Measurements from ENCODE around the gene AS3MT. TPM values are rescaled to one million over a fixed set of nuclear protein-coding genes. Genes with fewer than 3 reads are reported as not detected.
"Not testable (repeated sequence)": the region's sequence is repeated elsewhere in the genome, so short reads cannot be mapped to it uniquely, and the experiment has no call there.

The AS3MT gene
- total and polyA plus RNA-seq, 8 donors = 0.43 to 7.6 (median 3.9) TPM; not detected in 1

DNA sequence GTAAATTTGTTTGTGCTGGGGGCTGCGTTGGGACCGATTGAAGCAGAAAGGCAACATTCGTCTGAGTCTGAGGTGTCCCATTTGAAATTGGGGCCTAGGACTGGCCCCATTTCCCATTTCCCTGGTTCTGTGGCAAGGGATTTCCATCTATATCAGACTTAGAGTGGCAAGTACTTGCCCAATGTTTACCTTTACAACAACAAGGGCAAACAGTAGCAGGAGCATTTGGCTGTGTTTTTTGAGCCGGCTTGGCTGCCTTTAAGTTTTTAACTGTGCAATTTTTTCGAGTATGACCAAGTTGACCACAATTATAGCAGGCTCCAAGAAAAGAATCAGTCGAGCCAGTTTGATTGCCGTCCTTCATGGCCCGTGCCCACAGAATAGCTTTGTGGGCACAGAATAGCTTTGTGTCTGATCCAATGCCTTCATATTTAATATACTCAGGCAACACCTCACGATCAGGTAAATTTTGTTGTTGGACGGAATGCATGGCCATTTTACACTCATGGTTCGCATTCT lies 27.4 kb upstream of the AS3MT start:
- Histone ChIP-seq H3K4me1 (peaks cover 0 to 10% (median 6%) of the 10 kb centered on the region in 4 donors), H3K27ac (no peak overlapping the region), H3K27me3 (no peaks in the 10 kb centered on the region), H3K4me3 (no peak overlapping the region), H3K9me3 (peaks cover 4 to 21% (median 9%) of the 10 kb centered on the region in 4 donors), H3K36me3 (no peaks in the 10 kb centered on the region)
- intact Hi-C loops (cut with DNase I; ENCODE audit: low total_unique reads) = no loop called here
- WGBS, 5 donors = 49 to 74% (median 64%) methylated on average over 11 of the region's 11 CpGs
- TF ChIP-seq POLR2AphosphoS5 (IDR thresholded peaks at IDR 0.05) (no peak), POLR2A (IDR thresholded peaks at IDR 0.05) (no peak), EP300 (IDR thresholded peaks at IDR 0.05) (no peak)
- TF ChIP-seq, protein P1, sequence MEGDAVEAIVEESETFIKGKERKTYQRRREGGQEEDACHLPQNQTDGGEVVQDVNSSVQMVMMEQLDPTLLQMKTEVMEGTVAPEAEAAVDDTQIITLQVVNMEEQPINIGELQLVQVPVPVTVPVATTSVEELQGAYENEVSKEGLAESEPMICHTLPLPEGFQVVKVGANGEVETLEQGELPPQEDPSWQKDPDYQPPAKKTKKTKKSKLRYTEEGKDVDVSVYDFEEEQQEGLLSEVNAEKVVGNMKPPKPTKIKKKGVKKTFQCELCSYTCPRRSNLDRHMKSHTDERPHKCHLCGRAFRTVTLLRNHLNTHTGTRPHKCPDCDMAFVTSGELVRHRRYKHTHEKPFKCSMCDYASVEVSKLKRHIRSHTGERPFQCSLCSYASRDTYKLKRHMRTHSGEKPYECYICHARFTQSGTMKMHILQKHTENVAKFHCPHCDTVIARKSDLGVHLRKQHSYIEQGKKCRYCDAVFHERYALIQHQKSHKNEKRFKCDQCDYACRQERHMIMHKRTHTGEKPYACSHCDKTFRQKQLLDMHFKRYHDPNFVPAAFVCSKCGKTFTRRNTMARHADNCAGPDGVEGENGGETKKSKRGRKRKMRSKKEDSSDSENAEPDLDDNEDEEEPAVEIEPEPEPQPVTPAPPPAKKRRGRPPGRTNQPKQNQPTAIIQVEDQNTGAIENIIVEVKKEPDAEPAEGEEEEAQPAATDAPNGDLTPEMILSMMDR (IDR thresholded peaks at IDR 0.05) = no peak
- no peak for DNase-seq

DNA sequence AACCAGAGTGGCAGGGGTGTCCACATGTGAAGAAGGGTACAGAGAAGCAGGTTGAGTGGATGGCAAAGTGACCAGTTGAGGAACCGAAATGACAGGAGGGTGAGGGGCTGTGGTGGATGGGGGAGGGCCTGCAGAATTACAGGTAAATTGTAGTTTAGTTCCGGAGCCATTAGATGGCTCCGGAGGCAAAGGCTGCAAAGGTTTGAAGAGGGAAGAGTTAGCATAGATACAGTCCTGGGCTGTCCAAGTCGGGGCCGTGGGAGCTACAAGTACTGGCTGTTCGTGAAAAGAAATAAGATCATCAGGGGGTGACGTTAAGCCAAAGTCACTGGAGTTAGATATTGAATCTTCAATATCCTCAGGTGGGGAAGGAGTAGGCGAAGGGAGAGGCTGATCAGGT lies 26.1 kb upstream of the AS3MT start:
- H3K9me3 ChIP-seq = peaks cover 2 to 15% (median 5%) of the 10 kb centered on the region in 4 donors
- H3K36me3 ChIP-seq; H3K27me3 ChIP-seq; H3K4me1 ChIP-seq; H3K4me3 ChIP-seq; H3K27ac ChIP-seq; DNase-seq; intact Hi-C loops (cut with DNase I; ENCODE audit: low total_unique reads): not testable (repeated sequence)
- WGBS, 5 donors = 54 to 71% (median 65%) methylated on average over 8 of the region's 8 CpGs

GRCh38 chr10:102844190-102844776 lies 25.0 kb upstream of the AS3MT start:
- WGBS, 5 donors = 83 to 91% (median 86%) methylated on average over 6 of the region's 6 CpGs
- H3K9me3 ChIP-seq; H3K36me3 ChIP-seq; H3K4me3 ChIP-seq; DNase-seq; H3K27me3 ChIP-seq; H3K27ac ChIP-seq; intact Hi-C loops (cut with DNase I; ENCODE audit: low total_unique reads); H3K4me1 ChIP-seq: not testable (repeated sequence)

- WGBS, 5 donors = 83 to 93% (median 88%) methylated on average over 9 of the region's 9 CpGs
- H3K4me1 ChIP-seq = peaks cover 0 to 10% (median 2%) of the 10 kb centered on the region in 4 donors
- intact Hi-C loops (cut with DNase I; ENCODE audit: low total_unique reads) = no loop called here
- TF ChIP-seq POLR2A (IDR thresholded peaks at IDR 0.05) = no peak
- TF ChIP-seq POLR2AphosphoS5 (IDR thresholded peaks at IDR 0.05) = no peak
- TF ChIP-seq, protein P1 (IDR thresholded peaks at IDR 0.05) = no peak
- TF ChIP-seq EP300 (IDR thresholded peaks at IDR 0.05) = no peak
- no peak for DNase-seq
- no peaks in the 10 kb centered on the region for H3K36me3 ChIP-seq
- no peak overlapping the region for H3K4me3 ChIP-seq
- H3K9me3 ChIP-seq = peaks cover 0 to 7% (median 0%) of the 10 kb centered on the region in 4 donors
- H3K27ac ChIP-seq = no peak overlapping the region
- no peaks in the 10 kb centered on the region for H3K27me3 ChIP-seq
Measured at GRCh38 chr10:102845352-102845902, 23.8 kb upstream of the AS3MT start.

DNA sequence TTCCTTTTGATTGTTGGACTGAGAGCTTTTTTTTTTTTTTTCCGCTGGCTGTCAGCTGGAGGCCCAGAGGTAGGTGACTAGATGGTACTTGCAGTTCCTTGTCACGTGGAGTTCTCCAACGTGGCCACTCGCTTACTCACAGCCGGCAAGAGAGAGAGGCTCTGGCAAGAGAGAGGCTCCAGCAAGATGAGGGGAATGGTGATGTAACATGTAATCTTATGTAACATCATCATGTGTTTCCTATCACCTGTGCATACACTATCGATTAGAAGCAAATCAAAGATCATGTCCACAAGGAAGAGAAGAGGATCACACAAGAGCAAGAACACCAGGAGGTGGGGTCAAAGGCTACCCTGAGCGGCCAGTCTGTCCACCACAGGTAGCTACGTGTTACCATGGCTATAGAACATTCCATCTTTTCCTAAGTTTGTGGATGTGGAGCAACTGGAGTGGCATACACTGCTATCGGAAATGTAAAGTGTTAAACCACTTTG lies 19.2 kb upstream of the AS3MT start:
- no peak for DNase-seq
- 81 to 85% (median 82%) methylated on average over 9 of the region's 9 CpGs for WGBS, 5 donors
- Histone ChIP-seq H3K4me1 (peaks cover 4 to 12% (median 7%) of the 10 kb centered on the region in 4 donors), H3K9me3 (no peaks in the 10 kb centered on the region), H3K27me3 (no peaks in the 10 kb centered on the region), H3K36me3 (no peaks in the 10 kb centered on the region), H3K4me3 (no peak overlapping the region), H3K27ac (no peak overlapping the region)
- TF ChIP-seq EP300 (IDR thresholded peaks at IDR 0.05) = no peak
- no peak for TF ChIP-seq POLR2A (IDR thresholded peaks at IDR 0.05)
- TF ChIP-seq, protein P1 (IDR thresholded peaks at IDR 0.05) = no peak
- TF ChIP-seq POLR2AphosphoS5 (IDR thresholded peaks at IDR 0.05) = no peak
- intact Hi-C loops (cut with DNase I; ENCODE audit: low total_unique reads) = no loop called here

- H3K27me3 ChIP-seq; H3K9me3 ChIP-seq; H3K36me3 ChIP-seq; DNase-seq; intact Hi-C loops (cut with DNase I; ENCODE audit: low total_unique reads); H3K4me3 ChIP-seq: not testable (repeated sequence)
- Histone ChIP-seq H3K27ac (peak overlapping the region in 1 of 5 donors; percentile 97), H3K4me1 (peaks cover 15 to 31% (median 21%) of the 10 kb centered on the region in 4 donors)
- WGBS, 5 donors = 92 to 97% (median 97%) methylated on average over 7 of the region's 7 CpGs
Measured at GRCh38 chr10:102853237-102853636, 16.0 kb upstream of the AS3MT start.

Data from stomach (tissue), 9 donors.